HG03103 (cell line): ENCODE measurements around the gene ITCH.
A peak's percentile ranks its signal among the peaks of the same experiment; 100 is the strongest.
"Not testable (repeated sequence)": the region's sequence is repeated elsewhere in the genome, so short reads cannot be mapped to it uniquely, and the experiment has no call there.

Experiments used
- ATAC-seq: cut with Tn5 transposase; IDR thresholded peaks from one replicate; pipeline ENCODE4 v1.9.1; 2021; ENCODE audit warnings: low read depth; ENCODE audit not compliant: unreplicated experiment

The ITCH gene

GRCh38 chr20:34363062-34363464 is at the start of gene ITCH:
Gene ITCH, plus strand, starts transcription at chr20:34363273. Its CDS starts 30,539 bp downstream, at chr20:34393812.
- peak; percentile 87 for ATAC-seq

DNA sequence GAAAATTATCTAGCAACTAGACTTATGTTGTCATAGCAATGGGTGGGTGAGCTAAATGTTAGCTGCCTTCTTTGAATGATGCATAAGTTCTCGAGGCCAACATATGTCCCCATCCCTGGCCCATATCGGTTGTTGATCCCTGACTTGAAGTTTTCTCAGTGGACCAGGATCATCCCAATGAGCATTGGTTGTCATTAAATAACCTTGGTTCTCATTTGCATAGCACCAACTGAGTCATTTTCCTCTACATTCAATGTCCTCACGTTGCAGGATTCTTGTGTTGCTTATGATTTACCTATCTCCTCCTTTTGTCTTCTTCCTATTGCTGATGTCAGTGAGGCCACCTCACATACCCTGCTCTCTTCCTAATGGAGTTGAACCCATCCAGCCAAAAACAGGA is 47.8 kb upstream of the ITCH start:
- ATAC-seq, result no peak

DNA sequence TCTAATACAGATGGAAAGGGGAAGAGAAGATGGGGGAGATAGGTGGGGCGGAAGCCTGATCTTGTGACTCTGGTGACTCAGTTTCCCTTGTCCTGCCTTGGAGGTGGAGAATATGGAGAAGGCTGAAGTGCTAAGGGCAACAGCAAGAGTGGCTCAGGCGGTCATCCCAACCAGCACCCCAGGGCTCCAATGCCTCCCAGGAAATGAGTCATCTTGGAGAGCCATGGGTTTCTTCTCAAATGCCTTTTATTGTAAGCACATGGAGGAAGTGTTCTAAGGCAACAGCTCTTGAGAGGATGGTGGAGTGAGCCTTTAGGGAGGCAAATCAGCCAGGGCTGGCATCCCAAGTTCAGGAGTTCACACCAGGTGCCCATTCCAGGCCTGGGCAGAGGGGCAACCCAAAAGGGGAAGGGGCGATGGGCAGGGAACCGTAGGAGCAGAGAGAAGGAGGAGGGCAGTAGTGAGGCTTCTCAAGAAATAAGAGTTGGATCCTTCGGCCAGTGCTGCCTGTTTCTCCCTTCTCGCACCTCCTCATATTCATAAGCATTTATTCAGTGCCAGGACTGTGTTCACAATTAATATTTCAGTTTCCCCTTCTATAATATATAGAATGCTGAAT is 46.8 kb upstream of the ITCH start:
- no peak for ATAC-seq

GRCh38 chr20:34318609-34319443 is 44.2 kb upstream of the ITCH start:
- no peak for ATAC-seq

- ATAC-seq, result no peak
Measured at GRCh38 chr20:34320861-34321260, 42.2 kb upstream of the ITCH start.

DNA sequence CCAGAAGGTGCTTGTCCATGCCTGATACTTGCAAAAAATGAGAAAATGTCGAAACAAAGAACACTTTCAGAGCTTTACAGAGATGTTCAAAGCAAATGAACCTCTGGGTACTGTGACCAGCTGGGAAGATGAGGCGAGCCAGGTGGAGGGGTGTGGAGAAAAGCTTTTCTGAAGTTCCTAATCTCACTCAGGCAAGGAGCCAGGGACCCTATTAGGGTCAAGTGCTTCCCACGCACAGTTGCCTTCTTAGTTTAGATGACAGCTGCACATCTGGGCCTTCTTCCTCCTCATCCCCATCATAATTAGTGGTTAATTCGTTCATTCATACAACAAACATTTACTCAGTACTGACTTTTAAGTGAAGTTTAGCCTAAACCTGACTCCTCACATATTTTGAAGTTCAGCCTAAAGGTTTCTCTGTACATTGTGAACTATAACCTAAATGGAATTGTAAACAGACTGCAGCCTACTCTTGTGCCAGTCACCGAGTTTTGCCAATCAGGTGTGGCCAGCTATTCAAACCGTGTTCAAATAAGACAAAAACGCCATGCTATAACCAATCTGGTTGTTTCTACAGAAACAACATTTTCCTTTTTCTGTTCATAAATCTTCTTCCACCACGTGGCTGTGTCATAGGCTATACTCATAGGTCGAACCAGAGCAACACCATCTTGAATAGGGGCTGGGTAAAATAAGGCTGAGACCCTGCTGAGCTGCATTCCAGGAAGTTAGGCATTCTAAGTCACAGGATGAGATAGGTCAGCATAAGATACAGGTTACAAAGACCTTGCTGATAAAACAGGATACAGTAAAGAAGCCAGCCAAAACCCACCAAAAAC is 40.6 kb upstream of the ITCH start:
- ATAC-seq, result no peak

GRCh38 chr20:34324541-34324940 is 38.5 kb upstream of the ITCH start:
- no peak for ATAC-seq

DNA sequence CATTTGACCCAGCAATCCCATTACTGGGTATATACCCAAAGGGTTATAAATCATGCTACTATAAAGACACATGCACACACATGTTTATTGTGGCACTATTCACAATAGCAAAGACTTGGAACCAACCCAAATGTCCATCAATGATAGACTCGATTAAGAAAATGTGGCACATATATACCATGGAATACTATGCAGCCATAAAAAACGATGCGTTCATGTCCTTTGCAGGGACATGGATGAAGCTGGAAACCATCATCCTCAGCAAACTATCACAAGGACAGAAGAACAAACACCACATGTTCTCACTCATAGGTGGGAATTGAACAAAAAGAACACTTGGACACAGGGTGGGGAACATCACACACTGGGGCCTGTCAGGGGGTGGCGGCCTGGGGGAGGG is 34.9 kb upstream of the ITCH start:
- not testable (repeated sequence) for ATAC-seq

DNA sequence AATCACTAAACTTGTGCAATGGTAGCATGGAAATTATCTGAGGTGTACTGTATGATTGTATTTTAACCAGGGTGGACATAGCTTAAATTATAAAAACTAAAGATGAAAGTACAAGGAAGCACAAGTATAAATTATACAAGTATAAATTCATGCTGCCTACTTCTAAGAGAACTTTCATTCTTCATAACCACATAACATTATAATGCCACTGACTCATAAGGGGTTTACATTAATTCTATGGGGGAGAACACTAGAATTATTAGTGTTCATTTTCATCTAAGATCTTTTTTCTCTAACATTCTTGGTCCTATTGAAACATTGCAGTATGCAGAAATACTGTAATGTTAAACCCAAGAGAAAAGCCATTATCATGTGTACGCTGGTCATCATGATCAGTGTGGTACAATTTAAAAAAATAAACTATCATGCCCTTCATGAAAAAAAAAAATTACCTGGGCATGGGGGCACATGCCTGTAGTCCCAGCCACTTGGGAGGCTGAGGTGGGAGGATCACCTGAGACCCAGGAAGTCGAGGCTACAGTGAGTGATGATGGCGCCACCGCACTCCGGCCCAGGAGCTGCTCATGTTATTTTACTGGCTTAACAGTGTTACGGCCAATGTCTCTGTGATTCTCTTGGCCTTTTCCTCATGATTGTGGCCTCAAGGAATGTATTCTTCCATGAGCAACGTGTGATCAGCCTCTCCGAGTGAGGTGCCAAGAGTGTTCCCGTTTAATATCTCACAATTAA is 34.0 kb upstream of the ITCH start:
- no peak for ATAC-seq

- not testable (repeated sequence) for ATAC-seq
Measured at GRCh38 chr20:34330861-34331544, 32.1 kb upstream of the ITCH start.

DNA sequence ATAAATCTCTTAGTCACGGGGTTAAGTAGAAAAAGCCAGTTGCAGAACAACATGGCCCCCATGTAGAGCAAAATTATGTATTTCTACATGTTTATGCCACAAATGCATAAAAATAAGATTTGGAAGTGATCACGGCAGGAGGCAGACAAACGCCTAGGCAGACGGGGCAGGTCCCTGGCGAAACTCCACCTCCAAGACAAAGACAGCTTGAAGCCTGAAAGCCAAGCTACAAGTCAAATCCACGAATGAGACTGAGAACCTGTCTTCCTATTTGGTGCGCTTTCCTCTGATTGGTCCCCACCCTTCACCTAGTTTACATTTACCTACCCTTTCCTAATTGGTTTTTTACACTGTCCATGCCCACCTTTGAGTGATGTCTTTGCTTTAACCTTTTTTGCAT is 31.2 kb upstream of the ITCH start:
- ATAC-seq, result no peak

GRCh38 chr20:34332262-34332920 is 30.7 kb upstream of the ITCH start:
- no peak for ATAC-seq

- ATAC-seq, result no peak
Measured at GRCh38 chr20:34333786-34334185, 29.3 kb upstream of the ITCH start.

DNA sequence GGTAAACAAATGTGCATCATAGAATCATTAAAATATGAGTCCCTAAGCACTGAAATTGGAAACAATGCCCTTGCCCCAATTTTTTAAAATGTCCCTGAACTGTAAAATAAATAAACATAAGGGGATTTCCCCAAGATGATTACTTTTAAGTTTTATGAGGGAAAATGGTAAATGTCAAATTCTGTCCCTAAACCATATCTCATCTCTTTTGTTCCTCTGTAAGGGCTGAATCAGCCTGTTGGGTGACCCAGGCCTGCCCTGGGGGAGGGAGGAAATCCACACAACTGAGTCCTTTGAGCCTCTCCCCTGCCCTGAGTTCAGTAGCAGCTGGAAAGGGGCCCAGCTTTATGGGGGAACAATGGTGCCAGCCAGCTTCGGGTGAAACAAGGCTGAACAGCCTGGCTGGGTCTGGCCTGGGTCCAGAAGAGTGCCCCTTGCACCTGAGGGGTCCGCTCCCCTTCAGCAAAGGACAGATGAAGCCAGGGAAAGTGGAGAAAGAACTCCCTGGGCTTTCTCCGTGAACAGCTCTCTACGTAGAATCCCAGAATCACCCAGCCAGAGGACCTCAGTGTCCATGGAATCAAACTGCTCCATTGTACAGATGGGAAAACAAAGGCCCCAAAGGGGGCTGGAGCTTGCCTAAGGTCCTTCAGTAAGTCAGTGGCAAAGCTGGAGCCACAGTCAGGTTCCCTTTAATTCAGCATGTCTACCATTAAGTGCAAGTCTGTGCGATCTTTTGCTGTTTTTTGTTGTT is 28.2 kb upstream of the ITCH start:
- ATAC-seq, result no peak

GRCh38 chr20:34337544-34337943 is 25.5 kb upstream of the ITCH start:
- ATAC-seq, result no peak

GRCh38 chr20:34337982-34338726 is 24.9 kb upstream of the ITCH start:
- ATAC-seq, result no peak

DNA sequence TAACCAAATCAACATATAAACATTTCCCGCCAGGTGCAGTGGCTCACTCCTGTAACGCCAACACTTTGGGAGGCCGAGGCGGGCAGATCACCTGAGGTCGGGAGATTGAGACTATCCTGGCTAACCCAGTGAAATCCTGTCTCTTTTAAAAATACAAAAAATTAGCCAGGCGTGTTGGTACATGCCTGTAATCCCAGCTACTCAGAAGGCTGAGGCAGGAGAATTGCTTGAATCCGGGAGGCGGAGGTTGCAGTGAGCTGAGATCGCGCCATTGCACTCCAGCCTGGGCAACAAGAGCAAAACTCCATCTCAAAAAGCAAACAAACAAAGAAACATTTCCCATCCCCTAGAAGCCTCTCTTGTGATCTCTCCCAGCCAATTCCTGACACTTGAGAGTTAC is 22.3 kb upstream of the ITCH start:
- not testable (repeated sequence) for ATAC-seq

GRCh38 chr20:34341199-34341598 is 21.9 kb upstream of the ITCH start:
- not testable (repeated sequence) for ATAC-seq
